ENCODE measurements around the gene HSPA4.
"Not testable (repeated sequence)": the region's sequence is repeated elsewhere in the genome, so short reads cannot be mapped to it uniquely, and the experiment has no call there.

The HSPA4 gene

DNA sequence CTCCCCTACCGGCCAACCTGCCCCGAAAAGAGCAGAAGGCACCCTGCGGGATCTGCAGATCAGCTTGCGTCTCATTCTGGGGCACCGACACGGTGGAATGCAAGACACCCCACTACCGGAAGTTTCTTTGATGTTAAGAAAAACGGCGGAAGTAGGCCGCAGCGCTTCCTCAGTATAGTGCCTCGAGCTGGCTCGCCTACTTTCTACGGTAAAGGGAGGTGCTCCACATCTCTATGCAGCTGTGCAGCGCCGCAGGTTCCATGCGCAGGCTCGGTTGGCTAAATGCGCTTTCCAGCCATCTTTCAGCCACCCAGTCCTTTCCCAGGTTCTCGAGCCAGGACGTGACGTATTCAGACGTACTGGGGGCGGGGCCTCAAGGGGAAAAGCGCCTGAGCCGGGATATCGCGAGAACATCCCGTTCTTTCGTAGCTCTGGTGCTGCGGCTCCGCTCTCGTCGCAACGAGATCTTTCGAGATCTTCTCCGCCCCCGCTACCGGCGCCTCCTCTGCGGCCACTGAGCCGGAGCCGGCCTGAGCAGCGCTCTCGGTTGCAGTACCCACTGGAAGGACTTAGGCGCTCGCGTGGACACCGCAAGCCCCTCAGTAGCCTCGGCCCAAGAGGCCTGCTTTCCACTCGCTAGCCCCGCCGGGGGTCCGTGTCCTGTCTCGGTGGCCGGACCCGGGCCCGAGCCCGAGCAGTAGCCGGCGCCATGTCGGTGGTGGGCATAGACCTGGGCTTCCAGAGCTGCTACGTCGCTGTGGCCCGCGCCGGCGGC lies at the start of gene HSPA4:
Gene HSPA4 (plus strand): TSS at position 472 of the 775 bp plus-strand sequence. CDS start 238 bp downstream, at position 710.
- peak; percentile 97 for DNase-seq

DNA sequence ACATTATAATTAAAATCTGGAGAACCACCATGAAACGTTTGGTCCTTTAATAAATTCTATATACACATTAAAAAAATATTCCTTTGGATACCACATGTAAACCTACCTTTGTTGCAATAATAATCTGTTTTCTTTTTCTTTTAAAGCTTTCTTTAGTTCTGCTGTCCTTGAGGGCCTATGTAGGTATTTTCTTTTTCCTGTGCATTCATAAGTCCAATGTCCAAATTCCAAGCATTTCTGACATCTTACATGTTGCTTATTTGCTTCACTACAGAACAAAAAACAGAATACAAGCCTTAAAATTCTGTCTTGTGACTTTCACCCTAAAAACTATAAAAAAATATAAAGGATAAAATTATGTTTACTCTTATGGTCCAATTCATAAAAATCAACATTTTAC lies 45.2 kb upstream of the HSPA4 start:
- no peak for DNase-seq

DNA sequence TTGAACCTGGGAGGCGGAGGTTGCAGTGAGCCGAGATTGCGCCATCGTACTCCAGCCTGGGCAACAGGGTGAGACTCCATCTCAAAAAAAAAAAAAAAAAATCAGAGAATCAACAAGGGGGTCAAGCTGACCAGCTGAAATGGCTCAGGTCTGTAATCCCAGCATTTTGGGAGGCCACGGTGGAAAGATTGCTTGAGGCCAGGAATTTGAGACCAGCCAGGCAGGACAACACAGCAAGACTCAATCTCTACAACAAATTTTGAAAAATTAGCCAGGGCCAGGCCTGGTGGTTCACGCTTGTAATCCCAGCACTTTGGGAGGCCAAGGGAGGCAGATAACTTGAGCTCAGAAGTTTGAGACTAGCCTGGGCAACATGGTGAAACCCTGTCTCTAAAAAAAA lies 43.4 kb upstream of the HSPA4 start:
- DNase-seq: not testable (repeated sequence)

DNA sequence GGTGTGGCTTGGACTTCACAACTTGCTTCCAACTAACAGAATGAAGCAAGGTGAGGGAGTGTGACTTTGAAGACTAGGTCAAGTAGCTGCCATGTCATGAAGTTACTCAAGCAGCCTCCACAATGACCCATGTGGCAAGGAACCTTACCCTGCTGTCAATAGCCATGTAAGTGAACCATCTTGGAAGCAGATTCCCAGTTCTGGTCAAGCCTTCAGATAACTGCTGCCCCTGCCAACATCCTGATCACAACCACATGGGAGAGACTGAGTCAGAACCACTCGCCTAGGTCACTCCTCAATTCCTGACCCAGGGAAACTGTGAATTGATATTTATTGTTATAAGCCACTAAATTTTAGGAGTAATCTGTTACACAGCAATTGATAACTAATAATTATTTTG lies 36.3 kb upstream of the HSPA4 start:
- DNase-seq: no peak

DNA sequence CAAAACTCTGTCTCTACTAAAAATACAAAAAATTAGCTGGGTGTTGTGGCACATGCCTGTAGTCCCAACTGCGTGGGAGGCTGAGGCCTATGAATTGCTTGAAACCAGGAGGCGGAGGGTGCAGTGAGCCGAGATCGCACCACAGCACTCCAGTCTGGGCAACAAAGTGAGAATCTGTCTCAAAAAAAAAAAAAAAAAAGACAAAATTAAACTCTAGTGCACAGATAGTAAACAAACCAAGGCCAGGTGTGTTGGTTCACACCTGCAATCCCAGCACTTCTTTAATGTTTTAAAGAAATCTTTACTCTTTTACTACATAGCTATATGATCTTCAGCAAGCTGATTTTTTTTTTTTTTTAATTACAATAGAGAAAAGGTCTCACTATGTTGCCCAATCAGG lies 33.8 kb upstream of the HSPA4 start:
- no peak for DNase-seq

DNA sequence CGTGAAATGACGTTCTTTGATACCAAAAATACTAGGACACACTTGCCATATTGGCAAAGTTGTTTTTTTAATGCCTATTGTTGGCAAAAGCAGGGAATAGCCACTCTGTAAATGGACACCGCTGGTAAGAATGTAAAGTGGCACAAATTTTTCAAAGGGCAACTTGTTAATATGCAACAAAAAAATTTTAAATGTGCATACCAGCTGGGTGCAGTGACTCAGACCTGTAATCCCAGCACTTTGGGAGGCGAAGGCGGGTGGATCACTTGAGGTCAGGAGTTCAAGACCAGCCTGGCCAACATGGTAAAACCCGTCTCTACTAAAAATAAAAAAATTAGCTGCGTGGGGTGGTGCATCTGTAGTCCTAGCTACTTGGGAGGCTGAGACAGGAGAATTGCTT lies 32.3 kb upstream of the HSPA4 start:
- not testable (repeated sequence) for DNase-seq

DNA sequence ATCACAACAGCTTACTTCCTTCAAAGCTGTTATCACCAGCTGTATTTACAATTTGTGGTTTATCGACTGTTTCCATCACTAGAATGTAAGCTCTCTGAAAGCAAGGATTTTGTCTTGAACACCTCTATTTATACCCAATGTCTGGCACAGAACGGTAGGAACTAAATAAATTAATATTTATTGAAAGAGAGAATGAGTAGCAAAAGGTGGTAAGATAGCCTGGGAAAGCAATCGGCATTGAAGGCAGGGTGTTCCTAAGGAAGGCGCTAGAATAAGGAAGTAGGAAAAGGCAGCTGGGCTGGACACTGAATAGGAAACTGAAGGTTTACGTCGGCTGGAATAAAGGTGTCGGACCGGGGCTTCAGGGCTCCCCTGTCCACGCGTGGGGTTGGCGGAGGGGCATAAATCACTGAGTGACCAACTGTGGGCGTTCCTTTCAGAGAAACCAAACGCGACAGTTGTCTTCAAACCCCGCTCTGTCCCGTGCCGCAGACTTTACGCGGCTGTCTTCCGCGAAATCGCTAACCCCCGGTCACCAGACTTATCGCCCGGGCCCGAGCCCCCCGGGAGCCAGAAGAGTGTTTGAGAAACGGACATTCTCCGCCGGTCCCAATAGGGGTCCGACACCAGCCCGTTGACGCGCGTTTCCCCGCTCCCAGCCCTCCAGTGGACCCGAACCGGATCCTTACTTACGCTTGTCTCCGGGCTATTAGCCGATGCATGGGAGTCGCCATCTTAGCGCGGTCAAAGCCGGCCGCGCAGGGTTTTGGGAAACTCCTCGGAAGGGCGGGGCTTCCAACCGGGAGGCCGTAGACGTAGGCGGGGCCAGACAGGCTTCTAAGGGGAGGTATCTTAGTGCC lies 25.8 kb upstream of the HSPA4 start, which contains the start of gene ZCCHC10:
Gene ZCCHC10 (minus strand): TSS at position 746 of the 860 bp plus-strand sequence. CDS start 12 bp downstream, at position 734.
- peak; percentile 95 for DNase-seq

DNA sequence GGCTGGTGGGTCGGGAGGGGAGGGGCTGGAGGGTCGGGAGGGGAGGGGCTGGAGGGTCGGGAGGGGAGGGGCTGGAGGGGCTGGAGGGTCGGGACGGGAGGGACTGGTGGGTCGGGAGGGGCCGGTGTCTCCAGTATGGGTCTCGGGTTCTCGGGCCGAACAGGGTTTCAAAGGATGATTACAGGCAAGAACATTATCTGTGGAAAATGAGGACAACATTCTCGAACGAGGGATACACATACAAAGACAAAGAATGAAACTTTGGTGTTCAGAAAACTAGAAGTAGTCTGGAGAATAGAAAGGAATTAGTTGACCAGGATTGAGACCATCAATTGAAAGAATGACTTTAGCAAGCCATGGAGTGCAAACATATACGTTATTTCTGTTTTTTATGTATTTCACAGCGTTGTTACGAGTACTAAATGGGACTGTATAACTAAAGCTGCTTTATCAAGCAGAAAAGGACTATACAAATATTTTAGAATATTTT lies 25.1 kb upstream of the HSPA4 start:
- DNase-seq: no peak

DNA sequence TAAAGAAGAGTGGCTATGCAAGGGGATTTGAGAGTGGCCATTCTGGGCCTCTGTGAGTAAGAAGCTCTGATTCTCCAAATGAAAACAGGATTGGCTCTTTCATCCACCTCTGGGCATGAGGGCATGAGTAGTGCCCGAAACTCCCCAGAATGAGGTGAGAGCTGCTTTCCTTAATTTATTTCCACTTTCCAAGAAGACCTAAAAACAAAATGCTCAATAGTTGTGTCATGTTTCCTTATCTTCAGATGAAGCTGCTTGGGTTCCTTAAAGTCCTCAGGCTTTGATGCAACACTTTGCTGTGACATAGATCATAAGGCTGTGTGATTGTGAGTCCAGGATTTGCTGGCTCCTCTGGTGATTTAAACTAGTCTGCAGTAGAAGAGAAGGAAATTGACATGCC lies 22.4 kb upstream of the HSPA4 start:
- no peak for DNase-seq

DNA sequence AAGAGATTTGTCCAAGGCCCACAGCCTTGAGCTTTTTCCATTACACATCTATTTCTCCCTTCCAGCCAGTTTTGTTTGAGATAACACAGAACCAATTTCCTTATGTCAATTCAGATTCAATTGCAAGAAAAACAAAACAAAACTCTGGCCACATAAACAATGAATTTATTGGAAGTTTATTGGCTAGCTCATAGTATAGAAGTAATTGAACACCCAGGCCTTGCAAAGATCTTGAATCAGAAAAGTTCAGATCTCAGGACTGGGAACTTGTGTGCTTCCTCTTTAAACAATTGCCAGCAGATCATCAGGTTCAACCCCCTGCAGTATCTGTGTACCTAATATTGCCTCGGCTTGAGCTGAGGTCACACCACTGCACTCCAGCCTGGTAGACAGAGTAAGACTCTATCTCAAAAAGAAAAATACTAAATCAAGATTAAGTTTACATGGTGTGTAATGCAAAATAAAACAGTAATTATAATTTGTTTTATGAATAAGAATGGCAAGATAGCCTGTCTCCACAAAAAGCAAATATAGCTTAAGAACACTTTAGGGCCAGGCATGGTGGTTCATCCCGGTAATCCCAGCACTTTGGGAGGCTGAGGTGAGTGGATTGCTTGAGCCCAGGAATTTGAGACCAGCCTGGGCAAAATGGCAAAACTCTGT lies 21.3 kb upstream of the HSPA4 start:
- no peak for DNase-seq

DNA sequence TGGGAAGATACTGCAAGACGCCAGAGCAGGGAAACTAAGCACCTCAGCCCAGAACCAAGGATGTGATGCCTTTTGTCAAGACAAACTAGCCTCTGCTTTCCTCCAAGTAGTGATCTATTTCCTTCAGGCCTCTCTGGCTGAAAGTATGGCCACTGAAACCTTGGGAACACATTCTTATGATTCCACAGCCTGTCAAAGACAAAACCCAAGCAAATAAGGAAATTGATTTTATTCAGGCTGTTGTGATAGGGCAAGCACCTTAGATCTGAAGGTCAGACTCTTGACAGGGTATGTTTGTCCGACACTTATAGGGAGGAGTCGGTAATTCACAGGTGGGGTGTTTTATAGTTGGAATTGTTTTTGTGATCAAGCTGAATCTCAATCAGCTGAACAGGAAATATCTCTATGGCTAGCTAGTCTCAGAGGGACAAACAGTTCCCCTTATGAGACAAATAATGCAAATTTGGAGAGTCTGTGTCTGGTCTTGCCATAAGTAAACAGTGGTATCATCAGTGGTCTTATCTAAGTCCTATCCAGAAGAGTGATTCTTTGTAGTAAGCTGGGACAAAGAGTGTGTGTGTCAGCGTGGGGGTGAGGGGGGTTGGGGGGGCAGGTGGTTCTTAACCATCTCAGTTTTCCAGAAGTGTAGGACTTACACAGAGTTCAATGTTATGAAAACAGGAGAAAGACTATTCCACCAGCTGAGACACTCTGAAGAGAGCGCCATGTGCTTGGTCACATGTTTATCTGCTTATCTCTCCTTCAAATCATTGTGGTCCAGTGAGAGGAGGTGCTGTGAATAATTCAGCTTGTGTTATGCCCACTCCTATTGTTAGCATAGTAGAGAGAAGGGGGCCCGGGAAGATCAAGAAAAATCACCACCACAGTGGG lies 18.7 kb upstream of the HSPA4 start:
- no peak for DNase-seq

DNA sequence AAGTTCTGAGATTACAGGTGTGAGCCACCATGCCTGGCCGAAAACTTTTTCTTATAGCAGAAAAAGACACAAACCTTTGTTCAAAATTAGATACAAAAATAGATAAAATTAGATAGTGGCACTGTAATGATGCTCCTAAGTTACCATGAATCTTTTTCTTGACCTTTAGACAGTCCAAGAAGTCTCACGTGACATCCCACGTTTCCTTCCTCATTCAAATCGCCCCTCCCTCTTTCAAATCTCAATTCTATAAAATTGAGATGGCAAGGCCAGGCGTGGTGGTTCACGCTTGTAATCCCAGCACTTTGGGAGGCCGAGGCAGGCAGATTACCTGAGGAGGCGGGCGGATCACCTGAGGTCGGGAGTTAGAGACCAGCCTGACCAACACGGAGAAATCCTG lies 17.7 kb upstream of the HSPA4 start:
- DNase-seq: no peak

DNA sequence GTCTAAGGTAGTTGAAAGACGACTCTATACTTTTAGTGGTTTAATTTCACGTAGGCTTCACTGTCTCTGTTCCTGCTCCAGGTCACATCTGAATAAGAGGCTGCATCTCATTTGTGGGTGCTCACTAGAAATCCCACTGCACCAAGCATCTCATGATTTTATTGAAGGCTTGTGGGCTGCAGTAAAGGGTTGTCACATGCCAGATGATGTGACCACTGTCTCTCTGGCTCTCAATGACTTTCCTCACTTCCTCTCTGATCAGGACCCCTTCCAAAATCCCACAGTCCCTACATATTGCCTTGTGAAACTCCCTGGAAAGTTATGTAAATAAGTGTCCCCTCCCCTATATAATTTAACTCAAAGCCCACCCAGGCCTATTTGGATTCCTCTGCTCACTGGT lies 16.6 kb upstream of the HSPA4 start:
- DNase-seq: no peak

DNA sequence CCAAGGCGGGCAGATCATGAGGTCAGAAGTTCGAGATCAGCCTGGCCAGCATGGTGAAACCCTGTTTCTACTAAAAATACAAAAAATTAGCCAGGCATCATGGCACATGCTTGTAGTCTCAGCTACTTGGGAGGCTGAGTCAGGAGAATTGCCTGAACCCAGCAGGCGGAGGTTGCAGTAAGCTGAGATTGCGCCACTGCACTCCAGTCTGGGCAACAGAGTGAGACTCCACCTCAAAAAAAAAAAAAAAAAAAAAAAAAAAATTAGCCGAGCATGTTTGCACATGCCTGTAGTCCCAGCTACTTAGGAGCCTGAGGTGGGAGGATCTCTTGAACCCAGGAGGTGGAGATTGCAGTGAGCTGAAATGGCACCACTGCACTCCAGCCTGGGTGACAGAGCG lies 15.1 kb upstream of the HSPA4 start:
- not testable (repeated sequence) for DNase-seq

DNA sequence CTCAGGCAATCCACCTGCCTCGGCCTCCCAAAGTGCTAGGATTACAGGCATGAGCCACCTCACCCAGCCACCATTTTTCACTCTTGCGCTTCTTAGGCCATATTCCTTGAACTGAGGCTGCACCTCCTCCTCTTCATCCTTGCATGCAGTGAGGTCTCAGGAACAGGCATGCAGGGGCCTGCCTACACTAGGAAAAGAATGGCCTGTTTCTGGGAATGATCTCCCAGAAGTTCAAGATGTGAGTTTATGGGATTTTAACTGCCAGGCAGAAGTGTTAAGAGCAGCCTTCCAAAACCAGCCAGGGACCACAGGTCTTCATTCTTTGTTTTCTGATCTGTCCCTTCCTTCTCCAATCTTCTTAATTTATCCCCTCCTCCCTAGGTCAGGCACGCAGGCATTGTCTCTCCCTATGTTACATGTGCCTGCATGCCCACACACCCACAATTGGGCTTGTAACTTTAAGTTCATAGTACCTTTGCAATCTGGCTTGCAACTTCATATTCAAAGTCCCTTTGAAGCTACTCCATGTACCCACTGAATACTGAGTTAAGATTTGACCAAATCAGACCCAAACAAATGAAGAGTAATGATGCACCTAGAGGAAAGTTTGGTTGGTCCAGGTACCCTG lies 10.5 kb upstream of the HSPA4 start:
- DNase-seq: no peak

DNA sequence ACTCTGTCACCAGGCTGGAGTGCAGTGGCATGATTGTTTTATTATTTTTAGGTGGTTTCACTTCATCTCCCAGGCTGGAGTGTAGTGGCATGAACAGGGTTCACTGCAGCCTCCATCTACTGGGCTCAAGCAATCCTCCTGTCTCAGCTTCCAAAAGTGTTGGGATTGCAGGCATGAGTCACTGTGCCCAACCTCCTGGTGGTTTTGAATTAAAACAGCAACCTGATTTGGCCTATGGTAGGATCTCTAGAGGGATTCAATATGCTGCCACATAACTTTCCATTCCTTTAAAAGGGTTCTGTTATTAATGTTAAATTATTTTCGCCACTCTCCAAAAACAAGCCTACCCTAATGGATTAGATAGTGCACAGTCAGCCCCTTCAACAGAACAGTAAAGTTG lies 9.9 kb upstream of the HSPA4 start:
- DNase-seq: no peak

DNA sequence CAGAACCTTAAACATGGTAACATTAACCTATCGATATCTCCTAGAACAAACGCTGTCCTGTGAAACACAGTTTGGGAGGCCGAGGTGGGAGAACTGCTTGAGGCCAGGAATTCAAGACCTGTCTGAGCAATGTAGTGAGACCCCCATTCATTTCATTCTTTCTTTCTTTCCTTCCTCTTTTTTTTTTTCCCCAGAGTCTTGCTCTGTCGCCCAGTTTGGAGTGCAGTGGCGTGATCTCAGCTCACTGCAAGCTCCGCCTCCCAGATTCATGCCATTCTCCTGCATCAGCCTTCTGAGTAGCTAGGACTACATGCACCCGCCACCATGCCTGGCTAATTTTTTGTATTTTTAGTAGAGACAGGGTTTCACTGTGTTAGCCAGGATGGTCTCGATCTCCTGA lies 5.3 kb upstream of the HSPA4 start:
- DNase-seq: not testable (repeated sequence)

DNA sequence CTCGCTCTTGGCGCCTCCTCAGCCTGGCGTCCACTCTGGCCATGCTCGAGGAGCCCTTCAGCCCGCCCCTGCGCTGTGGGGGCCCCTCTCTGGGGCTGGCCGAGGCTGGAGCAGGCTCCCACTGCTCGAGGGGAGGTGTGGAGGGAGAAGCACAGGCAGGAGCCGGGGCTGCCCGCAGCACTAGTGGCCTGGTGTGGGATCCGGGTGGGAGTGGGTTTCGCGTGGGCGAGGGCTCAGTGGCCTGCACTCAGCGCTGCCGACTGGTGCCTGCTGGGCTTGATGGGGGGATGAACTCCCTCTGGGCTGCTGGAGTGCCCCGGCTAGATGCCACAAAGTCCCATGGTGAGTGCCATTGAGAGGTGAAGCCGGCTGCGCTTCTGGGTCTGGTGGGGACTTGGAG lies 4.4 kb upstream of the HSPA4 start:
- no peak for DNase-seq

DNA sequence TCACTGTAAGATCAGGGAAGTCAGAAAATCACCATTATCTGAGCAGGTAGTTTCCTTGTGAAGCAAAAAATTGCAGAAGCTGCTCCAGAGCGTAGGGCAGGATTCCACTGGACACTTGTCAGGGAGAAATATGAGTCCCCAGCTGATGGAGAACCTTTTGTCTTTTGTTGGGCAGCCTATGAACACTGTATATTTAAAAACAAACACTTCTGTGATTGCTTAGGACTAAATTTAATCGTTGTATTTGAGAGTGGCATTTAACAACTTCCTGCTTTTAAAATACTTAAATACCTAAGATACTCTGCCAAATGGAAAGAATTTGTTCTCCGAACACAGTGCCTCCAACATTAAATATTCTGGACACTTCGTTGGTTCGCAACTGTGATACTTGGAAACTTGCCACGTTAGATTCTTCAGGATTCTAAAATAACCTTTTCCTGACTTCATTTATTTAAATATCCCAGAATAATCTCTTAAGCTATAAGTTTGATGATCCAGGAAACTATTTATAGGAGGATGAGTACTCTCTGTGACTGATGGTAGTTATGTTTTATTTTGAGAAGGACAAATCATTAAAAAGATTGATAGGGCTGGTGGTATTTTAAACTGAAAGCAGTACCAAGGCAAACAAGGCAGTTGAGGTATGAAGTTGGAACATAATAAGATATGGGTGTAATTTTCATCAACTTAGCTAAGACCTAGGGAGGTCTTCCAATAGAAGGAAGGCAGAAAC lies 2.7 kb upstream of the HSPA4 start:
- no peak for DNase-seq

DNA sequence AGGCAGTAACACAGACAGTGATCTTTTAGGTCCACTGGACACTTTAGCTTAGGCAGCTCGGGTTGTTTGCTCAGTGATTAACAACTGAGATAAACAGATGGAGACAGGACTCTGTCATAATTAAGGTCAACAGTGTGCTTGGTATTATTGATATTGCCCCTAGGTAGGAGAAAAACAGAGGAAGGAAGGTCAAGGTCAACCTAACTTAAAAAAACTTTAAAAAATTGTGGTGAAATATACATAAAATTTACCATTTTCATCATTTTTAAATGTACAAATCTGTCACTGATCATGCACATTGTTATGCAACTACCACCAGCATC lies 2.1 kb upstream of the HSPA4 start:
- no peak for DNase-seq

DNA sequence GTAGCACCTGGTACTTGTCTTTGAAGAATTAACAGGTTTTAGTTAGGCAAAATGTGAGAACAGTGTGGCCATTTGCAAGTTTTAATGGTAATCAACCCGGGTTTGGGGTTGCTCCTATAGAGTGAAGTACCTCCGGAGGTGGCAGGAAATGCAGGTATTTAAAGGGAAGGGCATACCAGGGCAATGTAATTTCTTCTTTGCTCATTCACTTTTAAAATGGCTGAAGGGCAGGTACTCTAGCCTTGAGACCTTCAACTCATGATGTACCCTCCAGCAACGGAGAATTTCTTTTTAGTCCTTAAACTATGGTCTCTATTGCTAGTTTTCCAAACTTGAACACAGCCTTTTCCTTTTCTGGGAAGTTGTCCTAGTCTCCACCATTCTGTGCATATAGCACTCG lies 1.3 kb upstream of the HSPA4 start:
- DNase-seq: no peak

Measured in activated T-cell treated with anti-CD3 and anti-CD28 coated beads, Interleukin-2, amount 50 U/mL, for 48 hours (primary cell).